ENCODE measurements around the gene CHKB. TPM values are rescaled to one million over a fixed set of nuclear protein-coding genes. Genes with fewer than 3 reads are reported as not detected.
A peak's percentile ranks its signal among the peaks of the same experiment; 100 is the strongest.
"Not testable (repeated sequence)": the region's sequence is repeated elsewhere in the genome, so short reads cannot be mapped to it uniquely, and the experiment has no call there.

Gene CHKB
- total RNA-seq, 2 experiments from 2014 or later: 101 to 111 TPM

DNA sequence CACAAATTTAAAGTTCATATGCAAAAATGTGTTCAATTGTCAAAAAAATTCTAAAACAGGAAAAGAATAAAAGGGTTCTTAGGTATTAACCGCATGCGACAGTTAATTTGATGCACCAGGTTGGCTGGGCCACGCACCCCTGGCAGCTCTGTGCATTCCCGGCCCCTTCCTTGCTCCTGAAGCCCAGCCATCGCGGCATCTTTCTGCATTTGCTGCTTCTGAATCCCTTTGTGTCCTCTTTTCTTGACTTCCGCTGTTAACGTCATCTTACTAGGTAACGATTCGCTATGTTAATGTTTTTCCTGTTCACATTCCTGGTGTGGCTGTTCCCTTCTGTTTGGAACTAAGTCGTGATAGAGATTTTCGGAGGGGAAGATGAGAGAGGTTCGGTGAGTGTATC lies 44.9 kb downstream of the CHKB start:
- H3K27ac Mint-ChIP-seq: peak overlapping the region; percentile 99
- ChIA-PET CTCF (interaction anchor here (5.9 to 9.2 kb wide), 2 partner anchors 10 to 83 kb away, joined by 44 to 150 read pairs; partner anchors contain the start of genes SCO2 and TYMP), POLR2A (interaction anchor here (1.2 to 10.1 kb wide), 5 partner anchors 9 to 347 kb away, joined by 4 to 583 read pairs (median 69); partner anchors contain the start of genes SCO2, SYCE3 and TYMP)
- H3K9me3 Mint-ChIP-seq: no peaks in the 10 kb centered on the region
- peaks cover 83% of the 10 kb centered on the region for H3K4me1 Mint-ChIP-seq
- no peak for DNase-seq
- peaks cover 16% of the 10 kb centered on the region for H3K36me3 Mint-ChIP-seq (ENCODE audit: low read depth)
- peak overlapping the region; percentile 33 for H3K4me3 Mint-ChIP-seq
- H3K27me3 Mint-ChIP-seq: no peaks in the 10 kb centered on the region

DNA sequence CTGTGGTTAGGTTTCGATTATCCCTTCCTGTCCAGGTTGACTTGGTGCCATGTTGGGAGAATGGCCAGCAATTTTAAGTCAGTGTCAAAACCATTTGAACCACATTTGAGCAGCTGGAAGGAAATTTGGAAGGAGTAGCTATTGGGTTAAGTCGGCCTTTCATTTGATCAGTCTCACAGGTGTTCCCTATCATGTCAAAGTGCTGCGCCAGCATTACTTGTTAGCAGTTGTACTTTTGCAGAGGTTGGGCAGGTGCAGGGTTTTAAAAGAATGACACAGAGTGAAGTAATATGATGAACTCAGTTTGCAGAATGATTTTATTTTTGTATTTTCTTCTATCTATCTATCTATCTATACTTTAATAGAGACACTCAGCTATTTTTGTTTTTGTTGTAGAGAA lies 46.4 kb downstream of the CHKB start:
- POLR2A ChIA-PET: interaction anchor here (0.6 to 10.1 kb wide), 5 partner anchors 8 to 693 kb away, joined by 3 to 583 read pairs (median 69); partner anchors contain the start of genes KLHDC7B, SCO2 and TYMP
- H3K27me3 Mint-ChIP-seq: no peaks in the 10 kb centered on the region

DNA sequence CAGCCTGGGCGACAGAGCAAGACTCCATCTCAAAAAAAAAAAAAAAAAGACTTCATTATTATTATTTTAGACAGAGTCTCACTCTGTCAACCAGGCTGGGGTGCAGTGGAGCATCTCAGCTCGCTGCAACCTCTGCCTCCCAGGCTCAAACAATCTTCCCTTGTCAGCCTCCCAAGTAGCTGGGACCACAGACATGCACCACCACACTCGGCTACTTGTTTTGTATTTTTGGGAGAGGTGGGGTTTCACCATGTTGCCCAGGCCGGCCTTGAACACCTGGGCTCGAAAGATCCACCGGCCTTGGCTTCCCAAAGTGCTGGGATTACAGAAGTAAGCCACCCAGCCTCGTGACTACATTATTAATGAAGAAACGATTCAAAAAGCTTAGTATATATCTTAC lies 47.5 kb downstream of the CHKB start:
- H3K27ac Mint-ChIP-seq: peak overlapping the region; percentile 28
- H3K27me3 Mint-ChIP-seq: no peaks in the 10 kb centered on the region
- peaks cover 62% of the 10 kb centered on the region for H3K4me1 Mint-ChIP-seq
- ChIA-PET POLR2A (interaction anchor here (1.2 to 10.1 kb wide), 5 partner anchors 7 to 87 kb away, joined by 3 to 583 read pairs (median 69); partner anchors contain the start of genes KLHDC7B, SCO2 and TYMP), CTCF (interaction anchor here (0.9 to 3.4 kb wide), 5 partner anchors 9 to 87 kb away, joined by 3 to 27 read pairs (median 3); partner anchors contain the start of gene SCO2)
- peaks cover 20% of the 10 kb centered on the region for H3K36me3 Mint-ChIP-seq (ENCODE audit: low read depth)
- no peak for DNase-seq
- no peak overlapping the region for H3K4me3 Mint-ChIP-seq
- no peaks in the 10 kb centered on the region for H3K9me3 Mint-ChIP-seq

More for the DNA sequence above, 46.4 kb downstream of the CHKB start:
- H3K27ac Mint-ChIP-seq: peak overlapping the region; percentile 35
- peaks cover 17% of the 10 kb centered on the region for H3K36me3 Mint-ChIP-seq (ENCODE audit: low read depth)
- H3K9me3 Mint-ChIP-seq: no peaks in the 10 kb centered on the region
- peaks cover 71% of the 10 kb centered on the region for H3K4me1 Mint-ChIP-seq
- DNase-seq: no peak
- no peak overlapping the region for H3K4me3 Mint-ChIP-seq
- CTCF ChIA-PET: interaction anchor here (1.5 to 3.4 kb wide), 2 partner anchors 10 to 86 kb away, joined by 3 to 27 read pairs; partner anchors contain the start of gene SCO2

DNA sequence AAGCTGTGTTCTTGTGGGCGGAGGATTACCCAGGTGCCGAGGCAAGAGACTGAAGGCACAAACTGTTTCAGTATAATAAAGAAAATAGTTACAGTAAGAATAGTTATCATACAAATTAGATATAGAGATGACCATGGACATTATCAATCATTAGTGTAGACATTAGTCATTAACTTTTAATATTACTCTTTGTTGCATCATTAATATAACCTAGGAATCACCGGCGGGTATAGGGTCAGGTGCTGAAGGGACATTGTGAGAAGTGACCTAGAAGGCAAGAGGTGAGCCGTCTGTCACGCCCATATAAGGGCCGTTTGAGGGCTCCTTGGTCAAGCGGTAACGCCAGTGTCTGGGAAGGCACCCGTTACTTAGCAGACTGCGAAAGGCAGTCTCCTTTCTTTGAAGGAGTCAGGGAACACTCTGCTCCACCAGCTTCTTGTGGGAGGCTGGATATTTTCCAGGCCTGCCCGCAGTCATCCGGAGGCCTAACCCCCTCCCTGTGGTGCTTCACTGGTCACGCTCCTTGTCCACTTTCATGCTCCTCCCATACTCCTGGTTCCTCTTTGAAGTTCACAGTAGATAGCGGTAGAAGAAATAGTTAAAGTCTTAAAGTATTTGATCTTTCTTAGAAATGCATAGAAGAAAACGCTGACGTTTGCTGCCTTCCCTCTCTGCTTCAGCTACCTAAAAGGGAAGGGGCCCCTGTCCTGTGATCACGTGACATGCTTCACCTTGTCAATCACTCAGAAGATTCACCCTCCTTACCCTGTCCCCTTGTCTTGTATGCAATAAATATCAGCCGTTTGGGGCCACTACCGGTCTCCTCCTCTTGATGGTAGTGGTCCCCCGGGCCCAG lies 48.6 kb downstream of the CHKB start:
- peaks cover 21% of the 10 kb centered on the region for H3K36me3 Mint-ChIP-seq (ENCODE audit: low read depth)
- ChIA-PET POLR2A (interaction anchor here (0.8 to 10.1 kb wide), 6 partner anchors 6 to 87 kb away, joined by 3 to 583 read pairs (median 22); partner anchors contain the start of genes CHKB, KLHDC7B, SCO2 and TYMP), CTCF (interaction anchor here (1.0 to 3.4 kb wide), 5 partner anchors 8 to 37 kb away, joined by 3 to 27 read pairs (median 5); partner anchors contain the start of genes LMF2, NCAPH2, SCO2 and SYCE3)
- not testable (repeated sequence) for H3K9me3 Mint-ChIP-seq, H3K27me3 Mint-ChIP-seq, DNase-seq
- peaks cover 52% of the 10 kb centered on the region for H3K4me1 Mint-ChIP-seq
- peak overlapping the region; percentile 98 for H3K27ac Mint-ChIP-seq
- peak overlapping the region; percentile 43 for H3K4me3 Mint-ChIP-seq

DNA sequence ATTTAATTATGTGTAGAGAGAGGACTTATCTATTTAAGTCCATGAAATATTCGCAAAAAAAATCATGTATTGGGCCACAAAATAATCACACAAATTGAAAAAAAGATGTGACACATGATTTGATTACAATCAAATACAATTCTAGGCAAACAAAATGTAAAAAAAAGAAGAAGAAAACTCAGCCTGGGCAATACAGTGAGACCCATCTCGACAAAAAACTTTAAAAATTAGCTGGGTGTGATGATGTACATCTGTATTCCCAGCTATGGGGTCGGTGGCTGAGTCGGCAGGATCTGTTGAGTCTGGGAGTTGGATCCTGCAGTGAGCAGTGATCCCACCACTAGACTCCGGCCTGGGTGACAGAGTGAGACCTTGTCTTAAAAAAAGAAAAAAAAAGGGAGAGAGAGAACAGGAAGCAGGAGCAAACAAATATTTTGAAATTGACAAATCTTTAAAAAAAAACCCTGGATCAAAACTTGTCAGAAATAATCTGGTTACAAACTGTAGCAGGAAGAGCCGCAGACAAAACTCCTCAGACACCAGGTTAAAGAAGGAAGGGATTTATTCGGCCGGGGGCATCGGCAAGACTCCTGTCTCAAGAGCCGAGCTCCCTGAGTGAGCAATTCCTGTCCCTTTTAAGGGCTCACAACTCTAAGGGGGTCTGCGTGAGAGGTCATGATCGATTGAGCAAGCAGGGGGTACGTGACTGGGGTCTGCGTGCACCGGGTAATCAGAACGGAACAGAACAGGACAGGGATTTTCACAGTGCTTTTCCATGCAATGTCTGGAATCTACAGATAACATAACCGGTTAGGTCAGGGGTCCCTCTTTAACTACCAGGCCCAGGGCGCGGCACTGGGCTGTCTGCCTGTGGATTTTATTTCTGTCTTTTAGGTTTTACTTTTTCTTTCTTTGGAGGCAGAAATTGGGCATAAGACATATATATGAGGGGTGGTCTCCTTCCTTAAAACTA lies 49.5 kb downstream of the CHKB start:
- peaks cover 56% of the 10 kb centered on the region for H3K4me1 Mint-ChIP-seq
- H3K4me3 Mint-ChIP-seq: peak overlapping the region; percentile 95
- H3K36me3 Mint-ChIP-seq (ENCODE audit: low read depth): peaks cover 27% of the 10 kb centered on the region
- ChIA-PET POLR2A (interaction anchor here (1.1 to 12.1 kb wide), 12 partner anchors 5 to 342 kb away, joined by 3 to 583 read pairs (median 22); partner anchors contain the start of genes CHKB, KLHDC7B, LMF2 and NCAPH2), CTCF (interaction anchor here (0.9 to 3.4 kb wide), 4 partner anchors 7 to 30 kb away, joined by 3 to 27 read pairs (median 6); partner anchors contain the start of genes SCO2 and SYCE3)
- H3K27ac Mint-ChIP-seq: peak overlapping the region; percentile 98
- no peak for DNase-seq
- H3K27me3 Mint-ChIP-seq: no peaks in the 10 kb centered on the region
- H3K9me3 Mint-ChIP-seq: no peaks in the 10 kb centered on the region

DNA sequence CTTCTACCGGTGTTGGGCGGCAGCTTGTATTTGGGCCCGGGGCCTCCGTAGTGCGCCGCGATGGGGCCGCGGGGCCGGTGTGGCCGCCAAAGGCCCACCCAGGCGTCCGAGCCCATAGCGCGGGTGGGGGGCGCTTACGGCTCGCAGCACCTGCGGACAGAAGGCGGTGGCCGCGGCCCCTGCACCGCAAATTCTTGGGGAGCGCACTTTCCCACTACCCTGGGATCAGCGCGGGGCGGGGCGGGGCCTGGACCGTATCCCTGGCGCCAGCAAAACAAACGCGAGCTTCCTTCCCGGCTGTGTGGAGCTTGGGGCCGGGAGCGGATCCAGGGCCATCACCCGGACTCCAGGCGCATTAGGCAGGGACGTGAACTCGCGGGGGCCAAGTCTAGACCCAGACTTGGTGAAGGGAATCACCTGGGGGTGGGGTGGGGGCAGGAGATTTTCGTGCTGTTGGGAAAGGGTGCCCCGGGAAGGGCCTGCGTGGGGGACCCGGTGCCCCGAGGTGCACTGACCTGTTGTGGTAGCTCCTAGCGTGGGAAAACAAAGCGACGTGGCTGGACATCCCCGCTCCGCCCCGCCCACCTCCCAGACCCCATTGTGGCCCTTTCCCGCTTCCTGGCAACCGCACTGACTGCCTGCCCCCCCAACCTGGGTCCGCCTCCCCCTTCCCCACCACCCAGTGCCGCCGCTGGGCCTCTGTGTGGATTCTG lies 50.5 kb downstream of the CHKB start:
- H3K4me1 Mint-ChIP-seq: peaks cover 56% of the 10 kb centered on the region
- peak overlapping the region; percentile 98 for H3K27ac Mint-ChIP-seq
- H3K4me3 Mint-ChIP-seq: peak overlapping the region; percentile 95
- no peaks in the 10 kb centered on the region for H3K27me3 Mint-ChIP-seq
- H3K36me3 Mint-ChIP-seq (ENCODE audit: low read depth): peaks cover 33% of the 10 kb centered on the region
- POLR2A ChIA-PET: interaction anchor here (0.8 to 12.1 kb wide), 13 partner anchors 6 to 341 kb away, joined by 3 to 583 read pairs (median 10); partner anchors contain the start of genes ADM2, CHKB, KLHDC7B and LMF2
- CTCF ChIA-PET: interaction anchor here (0.9 to 2.4 kb wide), 4 partner anchors 9 to 31 kb away, joined by 3 to 7 read pairs (median 4); partner anchors contain the start of gene SYCE3
- no peaks in the 10 kb centered on the region for H3K9me3 Mint-ChIP-seq
- DNase-seq: no peak

DNA sequence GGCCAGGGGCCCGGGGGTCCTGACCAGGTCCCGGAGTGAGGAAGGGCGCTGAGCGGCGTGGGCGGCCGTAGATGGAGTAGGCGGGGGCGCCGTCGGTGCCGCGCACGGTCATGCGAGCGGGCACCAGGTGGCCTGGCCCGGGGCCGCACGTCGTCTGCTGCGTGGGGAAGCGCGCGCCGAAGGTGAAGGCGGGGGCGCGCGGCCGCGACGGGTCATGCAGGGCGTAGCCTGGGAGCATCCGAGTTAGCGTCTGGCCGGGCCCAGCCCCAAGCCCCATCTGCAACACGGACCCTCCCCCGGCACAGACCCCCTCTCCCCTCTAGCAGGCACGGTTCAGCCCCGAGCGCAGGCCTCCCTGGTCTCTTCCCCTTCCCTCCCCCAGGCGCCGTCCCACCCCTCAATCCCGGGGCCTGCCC lies 51.1 kb downstream of the CHKB start:
- ChIA-PET CTCF (interaction anchor here (0.9 to 2.4 kb wide), 4 partner anchors 7 to 31 kb away, joined by 3 to 7 read pairs (median 4); partner anchors contain the start of gene SYCE3), POLR2A (interaction anchor here (0.8 to 12.1 kb wide), 15 partner anchors 7 to 341 kb away, joined by 3 to 583 read pairs (median 8); partner anchors contain the start of genes ADM2, CHKB, KLHDC7B and LMF2)
- Mint-ChIP-seq H3K4me1 (peaks cover 58% of the 10 kb centered on the region), H3K36me3 (ENCODE audit: low read depth) (peaks cover 37% of the 10 kb centered on the region), H3K27ac (peak overlapping the region; percentile 98), H3K27me3 (no peaks in the 10 kb centered on the region), H3K9me3 (no peaks in the 10 kb centered on the region), H3K4me3 (peak overlapping the region; percentile 95)
- DNase-seq: peak; percentile 83

DNA sequence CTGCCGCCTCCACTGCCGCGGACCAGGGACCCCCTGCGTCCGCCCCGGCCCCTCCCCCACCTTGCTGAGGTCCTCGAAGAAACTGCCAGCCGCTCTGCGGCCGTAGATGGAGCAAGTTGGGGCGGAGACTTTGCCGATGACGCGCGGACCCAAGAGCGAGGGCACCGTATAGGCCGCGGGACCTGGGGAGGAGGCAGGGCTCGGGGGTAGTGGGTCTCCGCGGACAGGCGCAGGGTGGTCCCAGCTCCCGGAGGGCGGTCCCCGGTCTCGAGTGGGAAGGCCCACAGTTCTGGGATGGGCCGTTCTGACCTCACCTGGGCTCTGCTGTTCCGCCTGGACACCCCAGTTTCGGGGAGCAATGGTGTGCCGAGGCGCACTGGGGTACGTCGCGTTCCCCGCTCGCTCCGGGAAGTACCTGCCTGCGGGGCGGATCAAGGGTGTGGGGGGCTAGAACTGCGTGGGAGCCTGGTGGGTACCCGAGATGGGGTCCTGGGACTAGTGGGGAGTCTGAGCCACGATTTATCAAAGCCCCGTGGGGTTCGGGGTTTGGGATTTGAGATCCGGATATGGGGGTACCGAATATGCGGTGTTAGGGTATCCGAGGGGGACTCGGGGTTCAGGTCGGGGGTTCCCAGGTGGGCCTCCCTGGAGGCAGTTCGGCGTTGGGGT lies 51.6 kb downstream of the CHKB start:
- ChIA-PET CTCF (interaction anchor here (0.9 to 2.4 kb wide), 4 partner anchors 8 to 32 kb away, joined by 3 to 7 read pairs (median 4); partner anchors contain the start of gene SYCE3), POLR2A (interaction anchor here (0.6 to 12.1 kb wide), 12 partner anchors 7 to 340 kb away, joined by 3 to 583 read pairs (median 11); partner anchors contain the start of genes CHKB, KLHDC7B, LMF2 and NCAPH2)
- peak overlapping the region; percentile 95 for H3K4me3 Mint-ChIP-seq
- H3K4me1 Mint-ChIP-seq: peaks cover 53% of the 10 kb centered on the region
- no peaks in the 10 kb centered on the region for H3K9me3 Mint-ChIP-seq
- peak; percentile 90 for DNase-seq
- peaks cover 37% of the 10 kb centered on the region for H3K36me3 Mint-ChIP-seq (ENCODE audit: low read depth)
- peak overlapping the region; percentile 98 for H3K27ac Mint-ChIP-seq
- no peaks in the 10 kb centered on the region for H3K27me3 Mint-ChIP-seq

DNA sequence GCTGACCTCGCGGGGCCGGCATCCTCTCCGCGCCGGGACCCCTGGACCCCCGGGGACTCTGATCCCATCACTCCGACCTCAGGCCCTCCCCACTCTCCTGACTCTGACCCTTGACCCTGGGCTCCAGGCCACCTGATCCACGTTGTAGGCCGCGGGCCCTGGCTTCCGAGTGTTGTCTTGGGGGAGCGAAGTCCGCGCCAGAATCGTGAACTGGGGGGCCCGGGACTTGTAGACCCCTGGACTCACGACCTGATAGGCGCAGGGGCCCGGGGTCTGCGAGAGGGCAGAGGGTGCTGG lies 52.1 kb downstream of the CHKB start:
- Mint-ChIP-seq H3K9me3 (no peaks in the 10 kb centered on the region), H3K36me3 (ENCODE audit: low read depth) (peaks cover 37% of the 10 kb centered on the region), H3K4me1 (peaks cover 51% of the 10 kb centered on the region), H3K27me3 (no peaks in the 10 kb centered on the region), H3K4me3 (peak overlapping the region; percentile 95), H3K27ac (peak overlapping the region; percentile 98)
- POLR2A ChIA-PET: interaction anchor here (0.6 to 12.1 kb wide), 10 partner anchors 8 to 340 kb away, joined by 3 to 583 read pairs (median 20); partner anchors contain the start of genes CHKB, KLHDC7B, LMF2 and NCAPH2
- CTCF ChIA-PET: interaction anchor here (0.9 kb wide), 1 partner anchor 8 kb away, joined by 3 read pairs; no protein-coding TSS in a partner anchor
- DNase-seq: no peak

DNA sequence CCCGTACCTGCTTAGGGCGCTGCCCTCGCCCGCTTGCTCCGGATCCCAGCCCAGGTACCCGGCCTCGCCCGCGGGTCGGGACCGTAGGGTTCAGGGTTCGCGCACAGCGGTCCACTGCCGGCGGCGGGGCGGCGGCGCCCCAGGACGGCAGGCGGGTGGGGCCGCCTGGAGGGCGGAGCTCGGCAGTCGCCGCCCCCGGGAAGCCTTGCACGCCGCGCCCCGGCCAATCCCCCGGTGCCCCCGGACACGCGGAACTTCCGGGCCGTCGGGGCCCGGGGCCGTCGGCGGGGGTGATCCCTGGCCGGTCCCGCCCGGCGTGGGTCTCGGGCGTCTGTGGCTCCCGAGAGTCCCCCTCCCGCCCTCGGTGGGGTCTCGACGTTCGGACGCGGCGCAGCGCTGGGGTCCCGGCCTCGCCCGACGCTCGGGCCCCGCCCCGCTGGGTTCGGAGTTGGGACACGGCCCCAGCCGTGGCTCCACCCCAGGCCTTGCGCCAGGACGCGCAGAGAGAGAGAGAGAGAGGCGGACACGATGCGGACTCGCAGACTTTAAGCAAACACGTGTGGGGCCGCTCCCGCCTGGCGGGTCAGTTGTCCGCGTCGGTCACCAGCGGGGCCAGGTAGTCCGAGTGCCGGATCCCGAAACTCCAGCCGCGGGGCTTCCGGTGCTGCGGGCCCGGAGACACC lies 52.6 kb downstream of the CHKB start, which contains the start of gene TYMP:
TSS of gene TYMP (minus strand) at position 116 of the 683 bp plus-strand sequence. CDS start 303 bp downstream, outside the sequence.
- Mint-ChIP-seq H3K9me3 (no peaks in the 10 kb centered on the region), H3K27ac (peak within 1 kb of the TSS; percentile 98), H3K36me3 (ENCODE audit: low read depth) (peaks cover 37% of the 10 kb centered on the region), H3K4me3 (peak within 1 kb of the TSS; percentile 95), H3K4me1 (peaks cover 50% of the 10 kb centered on the region), H3K27me3 (no peaks in the 10 kb centered on the region)
- DNase-seq: peak; percentile 84
- CTCF ChIA-PET: interaction anchor here (1.0 to 6.0 kb wide), 5 partner anchors 12 to 91 kb away, joined by 4 to 150 read pairs (median 6); partner anchors contain the start of genes KLHDC7B, LMF2, NCAPH2 and SYCE3
- POLR2A ChIA-PET: interaction anchor here (0.7 to 12.1 kb wide), 21 partner anchors 8 to 579 kb away, joined by 3 to 583 read pairs (median 4); partner anchors contain the start of genes ARSA, CHKB, KLHDC7B and LMF2
